ACC112 (cell line): Measurements from ENCODE around the gene ZDHHC8.

Experiments
- H2AFZ ChIP-seq: fragments of 200-600 bp; sonication (generic); one replicate; pipeline ENCODE4 v1.6.0; 2017; ENCODE audit warnings: antibody characterized with exemption, low read length; ENCODE audit not compliant: unreplicated experiment
- H3K27ac ChIP-seq: fragments of 200-600 bp; sonication (generic); 2 replicates; pipeline ENCODE4 v1.5.1; 2014; ENCODE audit warnings: low read depth, mild to moderate bottlenecking, antibody characterized with exemption, low read length, moderate library complexity
- H3K27me3 ChIP-seq: fragments of 200-600 bp; sonication (generic); 2 replicates; pipeline ENCODE4 v1.6.1; 2014; ENCODE audit warnings: mild to moderate bottlenecking, antibody characterized with exemption, low read length, moderate library complexity, mixed read lengths; ENCODE audit not compliant: insufficient read depth
- H3K36me3 ChIP-seq: fragments of 200-600 bp; sonication (generic); 2 replicates; pipeline ENCODE4 v1.6.1; 2016; ENCODE audit warnings: mild to moderate bottlenecking, antibody characterized with exemption, low read length, moderate library complexity, mixed read lengths; ENCODE audit not compliant: insufficient read depth
- H3K4me1 ChIP-seq: fragments of 200-600 bp; sonication (generic); one replicate; pipeline ENCODE4 v1.6.1; 2016; ENCODE audit warnings: low read length, mixed read lengths; ENCODE audit not compliant: insufficient read depth, unreplicated experiment, control insufficient read depth
- H3K4me3 ChIP-seq: fragments of 200-600 bp; sonication (generic); 2 replicates; pipeline ENCODE4 v1.5.1; 2014; ENCODE audit warnings: mild to moderate bottlenecking, low read depth, low read length
- H3K79me2 ChIP-seq: fragments of 200-600 bp; sonication (generic); one replicate; pipeline ENCODE4 v1.6.0; 2016; ENCODE audit warnings: low read length; ENCODE audit not compliant: control insufficient read depth, unreplicated experiment, insufficient read depth

The ZDHHC8 gene

GRCh38 chr22:20167643-20168322, 36.2 kb downstream of the ZDHHC8 start:
- no peaks in the 10 kb centered on the region for H3K79me2 ChIP-seq
- H3K4me3 ChIP-seq = no peak overlapping the region
- H3K27me3 ChIP-seq = no peaks in the 10 kb centered on the region
- H3K36me3 ChIP-seq = no peaks in the 10 kb centered on the region
- H3K27ac ChIP-seq = no peak overlapping the region
- no peaks in the 10 kb centered on the region for H3K4me1 ChIP-seq
- no peak overlapping the region for H2AFZ ChIP-seq

- Histone ChIP-seq H3K27ac (no peak overlapping the region), H3K36me3 (no peaks in the 10 kb centered on the region), H3K4me1 (no peaks in the 10 kb centered on the region), H3K27me3 (no peaks in the 10 kb centered on the region), H3K4me3 (no peak overlapping the region), H3K79me2 (no peaks in the 10 kb centered on the region), H2AFZ (no peak overlapping the region)
These were observed 37.7 kb downstream of the ZDHHC8 start for GRCh38 chr22:20169253-20169822.

- no peak overlapping the region for H3K4me3 ChIP-seq
- H3K36me3 ChIP-seq = no peaks in the 10 kb centered on the region
- no peak overlapping the region for H3K27ac ChIP-seq
- H3K27me3 ChIP-seq = no peaks in the 10 kb centered on the region
- no peaks in the 10 kb centered on the region for H3K79me2 ChIP-seq
- no peak overlapping the region for H2AFZ ChIP-seq
- H3K4me1 ChIP-seq = no peaks in the 10 kb centered on the region
These were observed 38.6 kb downstream of the ZDHHC8 start for GRCh38 chr22:20170170-20170569.

- H3K4me1 ChIP-seq = no peaks in the 10 kb centered on the region
- H3K4me3 ChIP-seq = no peak overlapping the region
- H3K79me2 ChIP-seq = no peaks in the 10 kb centered on the region
- no peaks in the 10 kb centered on the region for H3K36me3 ChIP-seq
- no peak overlapping the region for H3K27ac ChIP-seq
- no peak overlapping the region for H2AFZ ChIP-seq
- H3K27me3 ChIP-seq = no peaks in the 10 kb centered on the region
These were observed 39.9 kb downstream of the ZDHHC8 start for GRCh38 chr22:20171288-20172140.

- Histone ChIP-seq H3K79me2 (no peaks in the 10 kb centered on the region), H3K27me3 (no peaks in the 10 kb centered on the region), H2AFZ (no peak overlapping the region)
These were observed 40.6 kb downstream of the ZDHHC8 start for GRCh38 chr22:20172141-20172613.

GRCh38 chr22:20173246-20173645, 41.6 kb downstream of the ZDHHC8 start:
- Histone ChIP-seq H3K4me1 (no peaks in the 10 kb centered on the region), H3K36me3 (no peaks in the 10 kb centered on the region)

More at GRCh38 chr22:20172141-20172613, 40.6 kb downstream of the ZDHHC8 start:
- Histone ChIP-seq H3K27ac (no peak overlapping the region), H3K4me3 (no peak overlapping the region), H3K4me1 (no peaks in the 10 kb centered on the region), H3K36me3 (no peaks in the 10 kb centered on the region)

GRCh38 chr22:20173772-20174171, 42.2 kb downstream of the ZDHHC8 start:
- no peak overlapping the region for H3K4me3 ChIP-seq
- no peaks in the 10 kb centered on the region for H3K36me3 ChIP-seq
- H3K79me2 ChIP-seq = no peaks in the 10 kb centered on the region
- no peaks in the 10 kb centered on the region for H3K27me3 ChIP-seq
- H3K4me1 ChIP-seq = no peaks in the 10 kb centered on the region
- no peak overlapping the region for H2AFZ ChIP-seq
- H3K27ac ChIP-seq = no peak overlapping the region

More at GRCh38 chr22:20173246-20173645, 41.6 kb downstream of the ZDHHC8 start:
- H2AFZ ChIP-seq = no peak overlapping the region
- H3K27me3 ChIP-seq = no peaks in the 10 kb centered on the region
- no peak overlapping the region for H3K4me3 ChIP-seq
- no peaks in the 10 kb centered on the region for H3K79me2 ChIP-seq
- H3K27ac ChIP-seq = no peak overlapping the region

GRCh38 chr22:20174785-20175596, 43.4 kb downstream of the ZDHHC8 start:
- no peaks in the 10 kb centered on the region for H3K79me2 ChIP-seq
- no peak overlapping the region for H2AFZ ChIP-seq
- no peaks in the 10 kb centered on the region for H3K36me3 ChIP-seq
- no peak overlapping the region for H3K4me3 ChIP-seq
- H3K27ac ChIP-seq = no peak overlapping the region
- H3K27me3 ChIP-seq = no peaks in the 10 kb centered on the region
- no peaks in the 10 kb centered on the region for H3K4me1 ChIP-seq

- Histone ChIP-seq H3K27me3 (no peaks in the 10 kb centered on the region), H3K36me3 (no peaks in the 10 kb centered on the region), H3K4me3 (no peak overlapping the region), H3K27ac (no peak overlapping the region), H2AFZ (no peak overlapping the region), H3K79me2 (no peaks in the 10 kb centered on the region), H3K4me1 (no peaks in the 10 kb centered on the region)
These were observed 43.9 kb downstream of the ZDHHC8 start for GRCh38 chr22:20175597-20175900.

GRCh38 chr22:20176421-20177085, 44.9 kb downstream of the ZDHHC8 start:
- H3K79me2 ChIP-seq = no peaks in the 10 kb centered on the region
- H3K4me3 ChIP-seq = no peak overlapping the region
- no peak overlapping the region for H2AFZ ChIP-seq
- H3K27me3 ChIP-seq = no peaks in the 10 kb centered on the region
- H3K36me3 ChIP-seq = no peaks in the 10 kb centered on the region
- no peaks in the 10 kb centered on the region for H3K4me1 ChIP-seq
- no peak overlapping the region for H3K27ac ChIP-seq
